Peyer's patch (tissue), 4 donors: ENCODE results near the gene CERT1.

Experiments used
- POLR2A ChIP-seq, 2 donors: fragments of 450-650 bp; IDR thresholded peaks; one replicate each; pipeline ENCODE4 v1.5.1; 2017; ENCODE audit warnings: antibody characterized with exemption in 2 of 2, mild to moderate bottlenecking in 2 of 2, moderate library complexity in 2 of 2
- TF ChIP-seq, protein P1 (sequence below), 6 experiments: fragments of 450-650 bp in 4 of 6; fragments of 200-600 bp in 2 of 6; sonication (generic) in 1 of 6; IDR thresholded peaks; one replicate each; pipeline ENCODE4 v1.5.1; 2017 to 2019; ENCODE audit warnings: antibody characterized with exemption in 6 of 6, mild to moderate bottlenecking in 3 of 6, moderate library complexity in 1 of 6

DNA sequence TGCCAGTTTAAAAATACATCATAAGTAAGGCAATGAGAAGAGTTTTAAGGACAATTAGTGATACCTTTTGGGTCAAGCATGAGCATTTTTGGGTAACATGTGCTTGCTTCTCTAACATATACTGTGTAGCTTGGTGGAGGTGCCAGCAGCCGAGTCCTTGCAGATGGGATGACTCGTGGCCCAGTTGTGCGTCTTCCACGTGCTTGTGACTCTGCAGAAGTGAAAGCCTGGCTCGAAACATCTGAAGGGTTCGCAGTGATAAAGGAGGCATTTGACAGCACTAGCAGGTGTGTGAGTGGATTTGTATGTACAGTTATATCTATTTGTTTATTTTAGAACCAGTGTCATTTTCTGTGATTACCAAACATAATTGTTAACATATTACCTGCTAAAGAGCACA is 156.2 kb downstream of the CERT1 start:
- TF ChIP-seq, protein P1, sequence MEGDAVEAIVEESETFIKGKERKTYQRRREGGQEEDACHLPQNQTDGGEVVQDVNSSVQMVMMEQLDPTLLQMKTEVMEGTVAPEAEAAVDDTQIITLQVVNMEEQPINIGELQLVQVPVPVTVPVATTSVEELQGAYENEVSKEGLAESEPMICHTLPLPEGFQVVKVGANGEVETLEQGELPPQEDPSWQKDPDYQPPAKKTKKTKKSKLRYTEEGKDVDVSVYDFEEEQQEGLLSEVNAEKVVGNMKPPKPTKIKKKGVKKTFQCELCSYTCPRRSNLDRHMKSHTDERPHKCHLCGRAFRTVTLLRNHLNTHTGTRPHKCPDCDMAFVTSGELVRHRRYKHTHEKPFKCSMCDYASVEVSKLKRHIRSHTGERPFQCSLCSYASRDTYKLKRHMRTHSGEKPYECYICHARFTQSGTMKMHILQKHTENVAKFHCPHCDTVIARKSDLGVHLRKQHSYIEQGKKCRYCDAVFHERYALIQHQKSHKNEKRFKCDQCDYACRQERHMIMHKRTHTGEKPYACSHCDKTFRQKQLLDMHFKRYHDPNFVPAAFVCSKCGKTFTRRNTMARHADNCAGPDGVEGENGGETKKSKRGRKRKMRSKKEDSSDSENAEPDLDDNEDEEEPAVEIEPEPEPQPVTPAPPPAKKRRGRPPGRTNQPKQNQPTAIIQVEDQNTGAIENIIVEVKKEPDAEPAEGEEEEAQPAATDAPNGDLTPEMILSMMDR (IDR thresholded peaks at IDR 0.05), result no peak
- no peak for TF ChIP-seq POLR2A (IDR thresholded peaks at IDR 0.05)
